Endodermal cell (in vitro differentiated cells): ENCODE data around the gene RGS9. TPM values are rescaled to one million over a fixed set of nuclear protein-coding genes. Genes with fewer than 3 reads are reported as not detected.

Experiments used
- DNase-seq: peaks from one replicate; pipeline ENCODE4 v3.0.0-alpha.2; 2017
- H3K27ac ChIP-seq: 2 replicates; pipeline ENCODE4 v1.5.1; 2013; ENCODE audit warnings: mild to moderate bottlenecking, low read depth, low read length, moderate library complexity
- H3K27me3 ChIP-seq: 2 replicates; pipeline ENCODE4 v1.6.1; 2013; ENCODE audit warnings: mild to moderate bottlenecking, low read length, moderate library complexity; ENCODE audit not compliant: insufficient read depth, control insufficient read depth, poor library complexity, severe bottlenecking
- H3K36me3 ChIP-seq: 2 replicates; pipeline ENCODE4 v1.7.0; 2013; ENCODE audit warnings: mild to moderate bottlenecking, low read length, moderate library complexity; ENCODE audit not compliant: control insufficient read depth, insufficient read depth
- H3K4me1 ChIP-seq: one replicate; pipeline ENCODE4 v1.7.0; 2013; ENCODE audit warnings: low read length; ENCODE audit not compliant: control insufficient read depth, insufficient read depth
- H3K4me3 ChIP-seq: 2 replicates; pipeline ENCODE4 v1.5.1; 2013; ENCODE audit warnings: mild to moderate bottlenecking, low read length, moderate library complexity
- H3K9ac ChIP-seq: 2 replicates; pipeline ENCODE4 v1.6.1; 2013; ENCODE audit warnings: mild to moderate bottlenecking, low read length, moderate library complexity; ENCODE audit not compliant: poor library complexity, severe bottlenecking; ENCODE audit errors: extremely low read depth
- H3K9me3 ChIP-seq: 2 replicates; pipeline ENCODE4 v1.6.1; 2013; ENCODE audit warnings: mild to moderate bottlenecking, low read length, moderate library complexity; ENCODE audit not compliant: control insufficient read depth
- H3K27ac Mint-ChIP-seq: 2 replicates; pipeline ENCODE4 v1.8.0; 2020; ENCODE audit warnings: mixed read lengths
- H3K27me3 Mint-ChIP-seq: 2 replicates; pipeline ENCODE4 v1.8.0; 2021; ENCODE audit warnings: mild to moderate bottlenecking, mixed read lengths; ENCODE audit not compliant: insufficient read depth
- H3K36me3 Mint-ChIP-seq: 2 replicates; pipeline ENCODE4 v1.8.0; 2020; ENCODE audit warnings: low read depth, mixed read lengths
- H3K4me1 Mint-ChIP-seq: 2 replicates; pipeline ENCODE4 v1.8.0; 2020; ENCODE audit warnings: mixed read lengths
- H3K4me3 Mint-ChIP-seq: 2 replicates; pipeline ENCODE4 v1.8.0; 2020; ENCODE audit warnings: mild to moderate bottlenecking, moderate library complexity, mixed read lengths
- H3K9me3 Mint-ChIP-seq: 2 replicates; pipeline ENCODE4 v1.8.0; 2020; ENCODE audit warnings: mild to moderate bottlenecking, mixed read lengths
- WGBS, 2 experiments: methylation state at CpG; one replicate each; pipeline versions ENCODE4 v1.1.5 to v1.1.7; 2013; ENCODE audit warnings: missing lambda C conversion rate in 2 of 2, mixed read lengths in 1 of 2; ENCODE audit not compliant: insufficient coverage in 1 of 2, insufficient read length in 1 of 2; 5-methylcytosine and 5-hydroxymethylcytosine counted together
- total RNA-seq, 2 donors: library from RNA; stranded (reverse); fragmentation: NEBNext Ultra II Directional in 1 of 2; extraction: Animal tissue kit (Norgen Biotek cat#: 25700) in 1 of 2; gene quantifications; 2 replicates in 1 of 2; 3 replicates in 1 of 2; pipeline ENCODE4 v1.2.1, GENCODE V29; 2021
- TF ChIP-seq, protein P1 (sequence below): fragments of 200-600 bp; sonication (generic); conservative IDR thresholded peaks from 2 replicates; pipeline ENCODE4 v1.5.0; 2021; ENCODE audit warnings: antibody characterized with exemption, mild to moderate bottlenecking

RGS9 gene
- total RNA-seq, 2 donors from 2014 or later, result 11.1 to 14.7 TPM

DNA sequence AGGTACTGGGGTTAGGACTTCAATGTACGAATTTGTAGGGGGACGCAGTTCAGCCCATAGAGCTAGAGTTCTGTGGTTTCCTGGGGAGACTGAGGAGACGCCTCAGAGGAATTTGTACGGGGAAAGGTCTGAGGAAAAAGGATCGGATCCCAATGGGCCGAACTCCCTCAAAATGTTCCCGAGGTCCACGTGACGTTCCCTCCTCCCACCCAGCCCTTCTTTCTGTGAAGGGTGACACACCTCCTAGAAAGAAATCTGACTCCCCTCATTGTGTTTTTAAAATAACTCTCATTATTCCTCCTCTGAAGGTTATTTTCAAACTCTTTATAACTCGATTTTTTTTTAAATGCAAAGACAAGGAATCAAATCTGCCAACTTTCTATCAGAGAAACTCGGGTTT lies 8.6 kb downstream of the RGS9 start:
- 88 to 100% methylated on average over 2 to 11 of the region's 11 CpGs for WGBS, 2 experiments
- H3K36me3 ChIP-seq, result no peaks in the 10 kb centered on the region

DNA sequence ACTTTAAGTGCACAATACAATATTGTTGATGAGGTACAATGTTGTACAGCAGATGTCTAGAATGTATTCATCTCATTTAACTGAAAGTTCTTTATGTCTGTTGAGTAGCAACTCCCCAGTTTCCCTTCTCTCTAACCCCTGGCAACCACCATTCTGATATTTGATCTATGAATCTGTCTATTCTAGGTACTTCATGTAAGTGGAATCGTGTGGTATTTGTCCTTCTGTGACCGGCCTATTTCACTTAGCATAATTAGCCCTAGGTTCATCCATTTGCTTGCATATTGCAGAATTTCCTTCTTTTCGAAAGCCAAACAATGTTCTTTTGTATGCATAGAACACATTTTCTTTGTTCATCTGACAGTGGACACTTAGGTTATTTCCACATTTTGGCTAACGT lies 10.8 kb downstream of the RGS9 start:
- Histone ChIP-seq H3K27me3 (no peaks in the 10 kb centered on the region), H3K36me3 (no peaks in the 10 kb centered on the region), H3K4me1 (no peaks in the 10 kb centered on the region), H3K9ac (no peak overlapping the region), H3K27ac (no peak overlapping the region), H3K4me3 (no peak overlapping the region), H3K9me3 (no peaks in the 10 kb centered on the region)
- no peak overlapping the region for H3K27ac Mint-ChIP-seq
- H3K4me1 Mint-ChIP-seq, result no peaks in the 10 kb centered on the region
- no peak overlapping the region for H3K4me3 Mint-ChIP-seq
- TF ChIP-seq, protein P1, sequence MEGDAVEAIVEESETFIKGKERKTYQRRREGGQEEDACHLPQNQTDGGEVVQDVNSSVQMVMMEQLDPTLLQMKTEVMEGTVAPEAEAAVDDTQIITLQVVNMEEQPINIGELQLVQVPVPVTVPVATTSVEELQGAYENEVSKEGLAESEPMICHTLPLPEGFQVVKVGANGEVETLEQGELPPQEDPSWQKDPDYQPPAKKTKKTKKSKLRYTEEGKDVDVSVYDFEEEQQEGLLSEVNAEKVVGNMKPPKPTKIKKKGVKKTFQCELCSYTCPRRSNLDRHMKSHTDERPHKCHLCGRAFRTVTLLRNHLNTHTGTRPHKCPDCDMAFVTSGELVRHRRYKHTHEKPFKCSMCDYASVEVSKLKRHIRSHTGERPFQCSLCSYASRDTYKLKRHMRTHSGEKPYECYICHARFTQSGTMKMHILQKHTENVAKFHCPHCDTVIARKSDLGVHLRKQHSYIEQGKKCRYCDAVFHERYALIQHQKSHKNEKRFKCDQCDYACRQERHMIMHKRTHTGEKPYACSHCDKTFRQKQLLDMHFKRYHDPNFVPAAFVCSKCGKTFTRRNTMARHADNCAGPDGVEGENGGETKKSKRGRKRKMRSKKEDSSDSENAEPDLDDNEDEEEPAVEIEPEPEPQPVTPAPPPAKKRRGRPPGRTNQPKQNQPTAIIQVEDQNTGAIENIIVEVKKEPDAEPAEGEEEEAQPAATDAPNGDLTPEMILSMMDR, result no peak
- no peaks in the 10 kb centered on the region for H3K9me3 Mint-ChIP-seq
- 92 to 94% methylated on average over 3 to 4 of the region's 4 CpGs for WGBS, 2 experiments
- no peaks in the 10 kb centered on the region for H3K27me3 Mint-ChIP-seq
- no peak for DNase-seq
- H3K36me3 Mint-ChIP-seq, result no peaks in the 10 kb centered on the region

More for the DNA sequence above, 8.6 kb downstream of the RGS9 start:
- Mint-ChIP-seq H3K4me1 (no peaks in the 10 kb centered on the region), H3K9me3 (no peaks in the 10 kb centered on the region), H3K36me3 (no peaks in the 10 kb centered on the region), H3K4me3 (no peak overlapping the region), H3K27me3 (peaks cover under 1% of the 10 kb centered on the region), H3K27ac (no peak overlapping the region)
- TF ChIP-seq, protein P1, result no peak
- no peak for DNase-seq
- no peak overlapping the region for H3K9ac ChIP-seq
- no peak overlapping the region for H3K4me3 ChIP-seq
- no peak overlapping the region for H3K27ac ChIP-seq
- no peaks in the 10 kb centered on the region for H3K4me1 ChIP-seq
- H3K27me3 ChIP-seq, result no peaks in the 10 kb centered on the region
- no peaks in the 10 kb centered on the region for H3K9me3 ChIP-seq

DNA sequence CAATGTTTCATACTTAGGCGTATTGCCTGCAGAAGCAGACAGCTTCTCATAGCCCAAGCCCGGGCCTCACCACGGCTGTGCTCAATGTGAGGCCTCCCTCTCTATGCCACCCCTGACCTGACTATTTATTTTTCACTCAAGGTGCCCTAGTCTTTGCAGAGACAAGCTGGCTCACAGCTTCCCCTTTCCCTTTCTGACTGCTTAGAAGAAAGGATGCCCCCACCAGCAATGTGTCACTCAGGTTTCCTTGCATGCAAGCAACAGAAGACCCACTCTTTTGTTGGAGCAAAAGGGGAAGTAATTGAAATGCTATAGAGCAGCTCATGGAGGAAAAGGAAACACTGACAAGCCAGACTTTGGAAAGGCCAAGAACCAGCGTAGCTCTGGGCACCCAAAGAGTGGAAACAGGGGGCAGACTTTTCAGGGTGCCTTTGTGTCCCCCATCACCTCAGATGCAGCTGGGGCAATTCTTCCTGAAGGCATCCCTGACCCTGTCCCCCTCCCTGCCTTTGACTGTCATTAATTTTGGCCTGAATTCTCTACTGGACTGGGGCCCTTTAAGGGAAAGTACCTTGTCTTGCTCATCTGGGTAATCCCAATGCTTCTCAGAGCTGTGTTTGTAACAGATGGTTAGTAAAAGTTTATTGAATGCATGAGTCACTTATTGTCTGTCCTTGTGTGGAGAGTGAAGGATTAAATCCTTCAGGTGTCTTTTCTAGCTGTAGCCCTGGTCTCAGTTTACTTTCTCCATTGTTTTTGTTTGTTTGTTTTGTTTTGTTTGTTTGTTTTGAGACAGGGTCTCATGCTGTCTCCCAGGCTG lies 17.8 kb downstream of the RGS9 start:
- peaks cover 3% of the 10 kb centered on the region for H3K27me3 Mint-ChIP-seq

More for the DNA sequence above, 17.8 kb downstream of the RGS9 start:
- H3K36me3 ChIP-seq, result no peaks in the 10 kb centered on the region
- no peak overlapping the region for H3K9ac ChIP-seq
- peaks cover 21% of the 10 kb centered on the region for H3K4me1 Mint-ChIP-seq
- no peaks in the 10 kb centered on the region for H3K9me3 ChIP-seq
- no peaks in the 10 kb centered on the region for H3K36me3 Mint-ChIP-seq
- WGBS, 2 experiments, result 91 to 100% methylated on average over 3 to 4 of the region's 4 CpGs
- peaks cover 6% of the 10 kb centered on the region for H3K4me1 ChIP-seq
- no peak overlapping the region for H3K4me3 Mint-ChIP-seq
- no peaks in the 10 kb centered on the region for H3K27me3 ChIP-seq
- TF ChIP-seq, protein P1, result no peak
- no peak overlapping the region for H3K27ac Mint-ChIP-seq
- no peak for DNase-seq
- H3K27ac ChIP-seq, result no peak overlapping the region
- H3K4me3 ChIP-seq, result no peak overlapping the region
- no peaks in the 10 kb centered on the region for H3K9me3 Mint-ChIP-seq
